GM12878 (cell line): ENCODE results near the gene IGF1R. TPM values are rescaled to one million over a fixed set of nuclear protein-coding genes. Genes with fewer than 3 reads are reported as not detected.

Experiments
- ATAC-seq: fragments of 200-7000 bp; cut with Tn5 transposase; 3 replicates; pipeline ENCODE4 v1.9.1; 2020; ENCODE audit warnings: mild to moderate bottlenecking, moderate library complexity
- BruUV-seq: library from RNA; stranded (reverse); fragments of 400-500 nt; replicated peaks from 2 replicates; lab custom pipeline; 2021; lab: Mats Ljungman, UMichigan
- CTCF ChIA-PET: fragments of 300-600 bp; sonication (Branson Sonifier 250); formaldehyde crosslinking; extraction: SDS; loops from one replicate; lab custom pipeline; 2021; ENCODE audit warnings: inconsistent platforms; lab: Yijun Ruan, JAX
- POLR2A ChIA-PET: fragments of 350-600 bp; formaldehyde crosslinking; extraction: SDS; loops from one replicate; lab custom pipeline; 2021; ENCODE audit warnings: inconsistent platforms; lab: Charles Lee
- RAD21 ChIA-PET: fragments of 300-600 bp; sonication (Branson Sonifier 250); formaldehyde crosslinking; loops from one replicate; lab custom pipeline; 2023; ENCODE audit warnings: antibody characterized with exemption; ENCODE audit not compliant: unreplicated experiment; lab: Charles Lee
- SMC1A ChIA-PET: fragments of 300-600 bp; sonication (Branson Sonifier 250); formaldehyde crosslinking; loops from one replicate; lab custom pipeline; 2023; ENCODE audit not compliant: unreplicated experiment, uncharacterized antibody; lab: Charles Lee
- DNase-seq: peaks from one replicate; pipeline ENCODE4 v3.0.0-alpha.2; 2011; ENCODE audit warnings: low read depth, low spot score
- FAIRE-seq: peaks from 3 replicates; lab custom pipeline; 2011; peaks lifted over from hg19 to GRCh38; lab: Jason Lieb, UNC
- H2AFZ ChIP-seq: 2 replicates; pipeline ENCODE4 v1.6.0; 2011; ENCODE audit warnings: low read depth, low read length, control low read depth; ENCODE audit not compliant: control insufficient read depth
- H3K27ac ChIP-seq: 2 replicates; pipeline ENCODE4 v1.5.1; 2011; ENCODE audit warnings: control low read depth; ENCODE audit not compliant: control insufficient read depth, insufficient read depth
- H3K27me3 ChIP-seq, 2 experiments: replicated peaks in 1 of 2; 2 replicates each; pipeline versions ENCODE4 v1.6.0 to v1.6.1; 2011; ENCODE audit warnings: low read length in 1 of 2; ENCODE audit not compliant: control insufficient read depth in 2 of 2, insufficient read depth in 2 of 2
- H3K36me3 ChIP-seq, 2 experiments: 2 replicates each; pipeline ENCODE4 v1.5.1; 2011; ENCODE audit warnings: low read length in 1 of 2; ENCODE audit not compliant: control insufficient read depth in 2 of 2, insufficient read depth in 2 of 2
- H3K4me1 ChIP-seq: 2 replicates; pipeline ENCODE4 v1.6.1; 2011; ENCODE audit warnings: mild to moderate bottlenecking, low read length, moderate library complexity, mixed read lengths; ENCODE audit not compliant: control insufficient read depth, insufficient read depth
- H3K4me2 ChIP-seq: 2 replicates; pipeline ENCODE4 v1.6.0; 2011; ENCODE audit warnings: control low read depth; ENCODE audit not compliant: control insufficient read depth, insufficient read depth
- H3K4me3 ChIP-seq: fragments of 200-600 bp; sonication (generic); 2 replicates; pipeline ENCODE4 v1.5.1; 2016
- H3K79me2 ChIP-seq: 2 replicates; pipeline ENCODE4 v1.6.0; 2011; ENCODE audit warnings: low read length; ENCODE audit not compliant: control insufficient read depth, insufficient read depth
- H3K9ac ChIP-seq: 2 replicates; pipeline ENCODE4 v1.8.0; 2011; ENCODE audit warnings: low read length, control low read depth, mixed read lengths; ENCODE audit not compliant: control insufficient read depth, insufficient read depth
- H3K9me3 ChIP-seq: replicated peaks from 3 replicates; pipeline ENCODE4 v1.5.1; 2011; ENCODE audit warnings: mild to moderate bottlenecking, low read length; ENCODE audit not compliant: control insufficient read depth, insufficient read depth
- H4K20me1 ChIP-seq: 2 replicates; pipeline ENCODE4 v1.6.0; 2011; ENCODE audit not compliant: control insufficient read depth, insufficient read depth
- ASH2L ChIP-seq: fragments of 300-600, 200-600 bp; sonication (generic); IDR thresholded peaks from 2 replicates; pipeline ENCODE4 v1.6.1; 2017; ENCODE audit warnings: low read depth, mild to moderate bottlenecking, borderline replicate concordance
- BACH1 ChIP-seq: fragments of 450-650 bp; IDR thresholded peaks from 2 replicates; pipeline ENCODE4 v1.6.1; 2017; ENCODE audit warnings: mild to moderate bottlenecking, borderline replicate concordance
- CEBPZ ChIP-seq: fragments of 150-350 bp; IDR thresholded peaks from 2 replicates; pipeline ENCODE4 v1.6.1; 2016; ENCODE audit warnings: low read depth, low read length
- E2F4 ChIP-seq: IDR thresholded peaks from 2 replicates; pipeline ENCODE4 v1.6.1; 2012; ENCODE audit warnings: low read depth, low read length, improper control_type of control experiment
- E4F1 ChIP-seq: fragments of 450-650 bp; IDR thresholded peaks from 2 replicates; pipeline ENCODE4 v1.6.1; 2018; ENCODE audit warnings: borderline replicate concordance, mild to moderate bottlenecking; ENCODE audit not compliant: partially characterized antibody
- ETV6 ChIP-seq, 2 experiments: fragments of 450-650 bp in 1 of 2; IDR thresholded peaks in 1 of 2; conservative IDR thresholded peaks in 1 of 2; 2 replicates each; pipeline ENCODE4 v1.6.1; 2014; ENCODE audit warnings: antibody characterized with exemption in 1 of 2, borderline replicate concordance in 1 of 2, low read depth in 1 of 2, mild to moderate bottlenecking in 1 of 2, moderate library complexity in 1 of 2
- HCFC1 ChIP-seq: fragments of 150-350 bp; IDR thresholded peaks from 2 replicates; pipeline ENCODE4 v1.6.1; 2014; ENCODE audit warnings: low read length
- IKZF2 ChIP-seq, 2 experiments: fragments of 450-650 bp; IDR thresholded peaks; 2 replicates each; pipeline ENCODE4 v1.6.1; 2017; ENCODE audit warnings: mild to moderate bottlenecking in 2 of 2, moderate library complexity in 2 of 2
- LARP7 ChIP-seq: fragments of 450-650 bp; IDR thresholded peaks from 2 replicates; pipeline ENCODE4 v1.6.1; 2017; ENCODE audit warnings: mild to moderate bottlenecking
- MYB ChIP-seq: fragments of 150-350 bp; IDR thresholded peaks from 2 replicates; pipeline ENCODE4 v1.6.1; 2014; ENCODE audit warnings: mild to moderate bottlenecking, low read depth, low read length, borderline replicate concordance
- NFYA ChIP-seq: IDR thresholded peaks from 2 replicates; pipeline ENCODE4 v1.6.1; 2011; ENCODE audit warnings: low read depth, mild to moderate bottlenecking, low read length, improper control_type of control experiment, borderline replicate concordance
- POLR2AphosphoS2 ChIP-seq: IDR thresholded peaks from 2 replicates; pipeline ENCODE4 v1.6.1; 2011; ENCODE audit warnings: low read depth, mild to moderate bottlenecking, low read length, improper control_type of control experiment, moderate library complexity
- SREBF1 ChIP-seq: IDR thresholded peaks from 2 replicates; pipeline ENCODE4 v1.6.1; 2012; ENCODE audit warnings: mild to moderate bottlenecking, low read length
- SREBF2 ChIP-seq: IDR thresholded peaks from 2 replicates; pipeline ENCODE4 v1.6.1; 2012; ENCODE audit warnings: mild to moderate bottlenecking, low read length
- SUPT20H ChIP-seq: IDR thresholded peaks from 2 replicates; pipeline ENCODE4 v1.6.1; 2011; ENCODE audit warnings: low read depth, mild to moderate bottlenecking, low read length, moderate library complexity, borderline replicate concordance; ENCODE audit not compliant: control insufficient read depth
- TCF3 ChIP-seq: IDR thresholded peaks from 2 replicates; pipeline ENCODE4 v1.6.1; 2012; ENCODE audit warnings: low read depth, mild to moderate bottlenecking, low read length, borderline replicate concordance; ENCODE audit not compliant: insufficient read depth
- ZNF24 ChIP-seq: fragments of 450-650 bp; IDR thresholded peaks from 2 replicates; pipeline ENCODE4 v1.6.1; 2017; ENCODE audit warnings: antibody characterized with exemption, mild to moderate bottlenecking
- WGBS: methylation state at CpG from one replicate; pipeline ENCODE4 v1.1.6; 2016; ENCODE audit warnings: low lambda C conversion rate; ENCODE audit not compliant: insufficient replicate concordance, insufficient coverage; ENCODE audit errors: missing lambda C conversion rate; 5-methylcytosine and 5-hydroxymethylcytosine counted together
- in situ Hi-C: fragments of 300-500 bp; cut with MboI; formaldehyde crosslinking; loops from 9 replicates; pipeline ENCODE4 v1.14.3; 2018; ENCODE audit warnings: mixed read lengths
- intact Hi-C: fragments of 100-400 bp; cut with micrococcal nuclease; formaldehyde crosslinking; loops from one replicate; pipeline ENCODE4 v1.14.2; 2022; ENCODE audit not compliant: unreplicated experiment
- polyA plus RNA-seq, 11 experiments: library from polyadenylated mRNA; depleted of rRNA in 4 of 11; unstranded in 6 of 11; stranded (reverse) in 5 of 11; fragments of >200 nt; fragmentation: Nextera tagmentation in 4 of 11; fragmentation: Illumina TruSeq in 1 of 11; extraction: Ambion mirVana in 4 of 11; extraction: Trizol in 1 of 11; gene quantifications; 1 replicate in 1 of 11; 2 replicates in 10 of 11; pipeline versions ENCODE4 v1.2.1 to v1.2.3, GENCODE V29; 2011 to 2016; ENCODE audit warnings: inconsistent platforms in 2 of 11, missing spikeins in 2 of 11, low read depth in 1 of 11
- total RNA-seq, 4 experiments: library from RNA; depleted of rRNA in 3 of 4; stranded (reverse); fragments of >200 nt in 3 of 4; fragmentation: Illumina TruSeq in 1 of 4; extraction: Trizol in 1 of 4; gene quantifications; 2 replicates each; pipeline versions ENCODE4 v1.2.1 to v1.2.3, GENCODE V29; 2013 to 2021

IGF1R gene
- total and polyA plus RNA-seq, 10 of the 15 experiments (the other 5 are each of a cell fraction or from before 2014, with no cell fraction given), result 0.03 to 2.7 (median 0.66) TPM

DNA sequence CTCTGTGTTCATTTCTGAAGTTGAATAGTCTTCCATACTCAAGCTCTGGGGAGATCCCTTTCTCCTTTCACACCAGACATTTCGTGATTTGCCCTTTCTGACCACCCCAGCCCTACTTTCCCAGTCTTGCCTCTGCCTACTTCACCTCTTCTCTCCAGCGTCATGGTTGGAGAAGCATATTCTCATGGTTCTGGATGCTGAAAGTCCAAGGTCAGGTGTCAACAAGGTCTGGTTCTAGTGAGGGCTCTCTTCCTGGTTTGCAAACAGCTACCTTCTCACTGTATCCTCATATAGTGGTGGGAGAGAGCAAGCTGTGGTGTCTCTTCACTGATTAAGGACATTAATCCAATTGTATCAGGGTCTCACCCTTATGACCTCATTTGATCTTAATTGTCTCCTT lies 169.4 kb downstream of the IGF1R start:
- no peak overlapping the region for H3K4me2 ChIP-seq
- no peak for ATAC-seq
- H3K9me3 ChIP-seq, result no peaks in the 10 kb centered on the region
- CTCF ChIA-PET, result interaction anchor here (0.6 kb wide), 3 partner anchors 57 to 1036 kb away, joined by 3 read pairs; no protein-coding TSS in a partner anchor
- H3K9ac ChIP-seq, result no peak overlapping the region
- H3K4me1 ChIP-seq, result no peaks in the 10 kb centered on the region
- no peaks in the 10 kb centered on the region for H4K20me1 ChIP-seq
- H3K27ac ChIP-seq, result no peak overlapping the region
- POLR2A ChIA-PET, result no interaction called here
- no peaks in the 10 kb centered on the region for H3K27me3 ChIP-seq
- no TSS peak for BruUV-seq
- intact Hi-C loops (no loop called here), in situ Hi-C loops (no loop called here)
- no peak for DNase-seq
- no peak overlapping the region for H3K4me3 ChIP-seq
- RAD21 ChIA-PET, result no interaction called here
- WGBS, result 20% methylated on average over 2 of the region's 2 CpGs
- SMC1A ChIA-PET, result interaction anchor here (0.6 to 1.2 kb wide), 2 partner anchors 16 to 165 kb away, joined by 3 read pairs; no protein-coding TSS in a partner anchor
- no peaks in the 10 kb centered on the region for H3K36me3 ChIP-seq
- no peak overlapping the region for H2AFZ ChIP-seq
- no peaks in the 10 kb centered on the region for H3K79me2 ChIP-seq
- FAIRE-seq, result no peak
- TF ChIP-seq SREBF1, result no peak
- TF ChIP-seq E4F1, result no peak
- TF ChIP-seq BACH1, result no peak
- TF ChIP-seq E2F4, result no peak
- no peak for TF ChIP-seq TCF3
- no peak for TF ChIP-seq CEBPZ
- no peak for TF ChIP-seq NFYA
- TF ChIP-seq HCFC1, result no peak
- no peak for TF ChIP-seq LARP7
- TF ChIP-seq SUPT20H, result no peak
- TF ChIP-seq ASH2L, result no peak
- TF ChIP-seq SREBF2, result no peak
- no peak for TF ChIP-seq ZNF24
- no peak for TF ChIP-seq MYB
- no peak for TF ChIP-seq IKZF2 (IDR thresholded peaks at IDR 0.05)
- no peak for TF ChIP-seq ETV6 (conservative IDR thresholded peaks at IDR 0.05 in 1 of 2, IDR thresholded peaks at IDR 0.05 in 1 of 2; ENCODE audit: borderline replicate concordance in 1 of 2, low read depth in 1 of 2)
- TF ChIP-seq POLR2AphosphoS2, result no peak
